Activated T-helper 2 cell treated with anti-CD3 and anti-CD28 coated beads, Interferon-gamma antibody, Interleukin-2, Interleukin-4, amounts not matched to agents 10 μg/mL and 5 μg/mL and 100 μg/mL, durations not matched to agents 14 hours and 24 hours and 36 hours (primary cell): ENCODE data around the gene PRKD2. TPM values are rescaled to one million over a fixed set of nuclear protein-coding genes. Genes with fewer than 3 reads are reported as not detected.

Experiments
- DNase-seq: peaks from one replicate; pipeline ENCODE4 v3.0.0; 2021; ENCODE audit warnings: low spot score
- H3K27ac Mint-ChIP-seq: one replicate; pipeline ENCODE4 v1.8.0; 2021; ENCODE audit warnings: mixed read lengths
- H3K27me3 Mint-ChIP-seq: one replicate; pipeline ENCODE4 v1.8.0; 2021; ENCODE audit warnings: low read depth, mixed read lengths
- H3K36me3 Mint-ChIP-seq: one replicate; pipeline ENCODE4 v1.8.0; 2021; ENCODE audit warnings: low read depth, mixed read lengths
- H3K4me1 Mint-ChIP-seq: one replicate; pipeline ENCODE4 v1.8.0; 2021; ENCODE audit warnings: low read depth, mixed read lengths
- H3K4me3 Mint-ChIP-seq: one replicate; pipeline ENCODE4 v1.8.0; 2021; ENCODE audit warnings: low read depth, mild to moderate bottlenecking, moderate library complexity, mixed read lengths
- H3K9me3 Mint-ChIP-seq: one replicate; pipeline ENCODE4 v1.8.0; 2021; ENCODE audit warnings: mixed read lengths
- intact Hi-C: fragments of 100-400 bp; cut with micrococcal nuclease; formaldehyde crosslinking; loops from one replicate; pipeline ENCODE4 v1.15.1; 2023
- total RNA-seq: library from RNA; stranded (reverse); gene quantifications from 2 replicates; pipeline ENCODE4 v1.2.3, GENCODE V29; 2022

Gene PRKD2
- total RNA-seq, 1 donor from 2014 or later: 77.9 TPM

DNA sequence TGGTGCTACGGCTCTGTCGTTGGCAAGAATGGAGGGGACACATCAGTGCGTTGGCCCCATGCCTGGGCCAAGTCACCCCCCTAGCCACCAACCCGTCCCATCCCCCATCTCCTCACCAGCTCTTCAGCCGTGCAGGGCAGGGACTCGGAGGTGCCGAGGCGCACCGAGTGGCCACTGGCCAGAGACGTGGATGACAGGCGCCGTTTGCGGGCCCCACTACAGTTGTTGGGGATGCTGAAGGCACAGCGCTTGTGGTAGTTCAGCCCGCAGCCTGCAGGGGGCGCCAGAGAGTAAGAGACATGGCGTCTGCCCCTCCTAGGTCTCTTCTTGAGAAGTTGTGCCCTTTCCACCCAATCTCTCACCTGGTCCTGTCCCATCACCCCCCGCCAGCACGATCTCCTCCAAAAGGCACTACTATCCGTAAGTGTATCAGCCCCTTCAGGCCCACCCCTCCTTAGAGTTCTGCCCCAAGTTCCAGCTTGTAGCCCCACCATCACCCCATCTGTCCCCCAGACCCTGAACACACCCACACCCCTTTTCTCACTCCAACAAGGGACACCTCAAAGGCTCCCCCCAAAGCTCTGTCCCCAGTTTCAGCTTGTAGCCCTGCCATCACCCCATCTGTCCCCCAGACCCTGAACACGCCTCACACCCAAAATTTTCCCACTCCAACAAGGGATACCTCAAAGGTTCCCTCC is 12.4 kb downstream of the PRKD2 start:
- Mint-ChIP-seq H3K27me3 (no peaks in the 10 kb centered on the region), H3K4me3 (no peak overlapping the region), H3K9me3 (no peaks in the 10 kb centered on the region), H3K27ac (peak overlapping the region; percentile 53), H3K4me1 (peaks cover 6% of the 10 kb centered on the region), H3K36me3 (peaks cover 71% of the 10 kb centered on the region)
- intact Hi-C loops: loop anchor here (1.0 kb wide), 1 partner anchor 24 kb away; no protein-coding TSS in a partner anchor
- DNase-seq: peak; percentile 77

DNA sequence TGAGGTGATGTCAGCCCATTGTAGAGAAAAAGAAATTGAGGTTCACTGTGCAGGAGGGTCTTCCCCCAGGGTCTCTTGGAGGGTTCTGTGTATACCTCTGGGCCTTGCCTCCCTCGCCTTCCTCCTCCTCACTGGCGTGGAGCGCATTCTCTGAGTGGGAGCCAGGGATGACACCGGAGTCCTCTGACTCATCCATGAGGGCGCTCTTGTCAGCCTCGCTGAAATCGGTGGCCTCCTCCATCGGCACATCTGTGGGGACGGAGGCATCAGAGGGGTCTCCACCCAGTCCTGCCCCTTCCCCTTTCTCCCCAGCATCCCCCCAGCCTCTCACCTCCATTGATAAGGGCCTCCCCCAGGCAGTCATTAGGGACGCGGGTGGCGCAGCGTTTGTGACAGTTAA is 16.2 kb downstream of the PRKD2 start:
- no peak overlapping the region for H3K4me3 Mint-ChIP-seq
- peaks cover 84% of the 10 kb centered on the region for H3K36me3 Mint-ChIP-seq
- no peaks in the 10 kb centered on the region for H3K27me3 Mint-ChIP-seq
- peaks cover 6% of the 10 kb centered on the region for H3K4me1 Mint-ChIP-seq
- H3K9me3 Mint-ChIP-seq: no peaks in the 10 kb centered on the region
- no peak overlapping the region for H3K27ac Mint-ChIP-seq
- intact Hi-C loops: no loop called here
- DNase-seq: no peak

DNA sequence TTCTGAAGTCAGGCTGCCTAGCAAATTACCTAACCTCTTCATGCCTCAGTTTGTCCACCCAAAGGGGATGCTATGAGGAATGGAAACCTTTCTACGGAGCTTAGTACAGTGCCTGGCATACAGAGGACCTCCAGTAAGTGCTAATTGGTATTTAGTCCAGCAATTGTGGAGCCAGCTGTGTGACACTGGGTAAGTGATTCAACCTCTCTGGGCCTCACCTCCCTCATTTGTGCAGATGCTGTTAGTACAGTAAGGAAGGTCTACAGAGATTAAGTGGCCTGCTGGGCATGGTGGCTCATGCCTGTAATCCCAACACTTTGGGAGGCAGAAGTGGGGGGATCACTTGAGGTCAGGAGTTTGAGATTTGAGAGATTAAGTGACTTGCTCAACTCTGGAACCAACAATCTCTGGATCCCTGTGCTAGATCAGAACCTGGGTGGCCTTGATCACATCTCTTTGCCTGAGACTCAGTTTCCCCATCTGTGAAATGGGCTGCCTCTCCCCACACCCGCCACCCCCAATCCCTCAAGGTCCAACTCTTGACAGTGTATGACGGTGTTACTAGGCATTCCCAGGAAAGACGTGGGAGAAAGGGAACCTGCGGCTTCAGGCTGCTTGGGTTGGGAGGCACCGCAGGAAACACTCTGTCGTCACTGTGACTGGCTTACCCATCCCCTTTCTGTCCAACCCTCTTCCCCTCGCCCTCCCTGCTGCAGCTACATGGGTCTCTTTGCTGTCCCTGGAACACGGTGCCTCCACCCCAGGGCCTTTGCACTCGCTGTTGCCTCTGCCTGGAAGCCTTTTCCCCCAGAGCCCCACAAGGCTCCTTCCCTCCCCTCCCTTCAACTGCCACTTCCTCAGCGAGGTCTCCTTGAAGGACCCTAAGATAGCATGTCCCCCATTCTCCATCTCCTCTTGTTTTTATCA is 18.3 kb downstream of the PRKD2 start:
- H3K4me3 Mint-ChIP-seq: no peak overlapping the region
- intact Hi-C loops: no loop called here
- no peaks in the 10 kb centered on the region for H3K27me3 Mint-ChIP-seq
- no peak overlapping the region for H3K27ac Mint-ChIP-seq
- peaks cover 85% of the 10 kb centered on the region for H3K36me3 Mint-ChIP-seq
- no peak for DNase-seq
- no peaks in the 10 kb centered on the region for H3K4me1 Mint-ChIP-seq
- no peaks in the 10 kb centered on the region for H3K9me3 Mint-ChIP-seq

DNA sequence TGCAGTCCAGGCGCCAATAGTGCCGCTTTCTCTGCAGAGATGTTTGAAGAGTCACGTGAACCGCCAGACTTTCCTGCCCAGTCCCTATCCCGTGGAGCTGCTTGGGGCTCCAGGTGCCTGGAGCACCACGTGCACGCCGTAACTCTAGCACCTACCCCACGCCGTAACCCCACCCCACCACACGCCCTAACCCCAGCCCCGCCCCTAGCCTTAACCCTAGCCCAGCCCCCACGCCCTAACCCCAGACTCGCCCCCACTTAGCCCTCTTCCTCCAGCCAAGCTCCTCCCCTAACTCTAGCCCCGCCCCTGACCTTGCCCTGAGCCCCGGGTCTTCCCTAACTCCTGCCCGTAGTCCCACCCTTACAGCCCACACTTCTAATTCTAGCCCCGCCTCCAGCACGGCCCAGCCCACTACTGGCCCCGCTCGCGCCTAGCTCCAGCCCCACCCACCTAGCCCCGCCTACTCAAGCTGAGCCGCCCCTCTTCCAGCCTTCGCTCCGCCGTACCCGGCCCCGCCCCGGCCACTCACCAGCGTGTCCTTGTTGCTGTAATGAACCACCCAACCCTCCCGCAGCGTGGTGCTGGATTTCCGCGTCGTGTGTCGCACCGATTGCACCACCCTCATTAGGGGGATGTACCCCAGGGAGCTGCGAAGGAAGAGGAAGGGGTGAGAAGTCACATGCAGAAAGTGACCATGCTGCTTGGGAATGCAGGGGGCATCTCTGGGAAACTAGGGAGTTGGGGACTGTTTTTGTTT is 19.5 kb downstream of the PRKD2 start:
- Mint-ChIP-seq H3K27me3 (no peaks in the 10 kb centered on the region), H3K36me3 (peaks cover 88% of the 10 kb centered on the region), H3K9me3 (no peaks in the 10 kb centered on the region), H3K4me1 (no peaks in the 10 kb centered on the region), H3K4me3 (no peak overlapping the region), H3K27ac (no peak overlapping the region)
- intact Hi-C loops: no loop called here
- DNase-seq: no peak

DNA sequence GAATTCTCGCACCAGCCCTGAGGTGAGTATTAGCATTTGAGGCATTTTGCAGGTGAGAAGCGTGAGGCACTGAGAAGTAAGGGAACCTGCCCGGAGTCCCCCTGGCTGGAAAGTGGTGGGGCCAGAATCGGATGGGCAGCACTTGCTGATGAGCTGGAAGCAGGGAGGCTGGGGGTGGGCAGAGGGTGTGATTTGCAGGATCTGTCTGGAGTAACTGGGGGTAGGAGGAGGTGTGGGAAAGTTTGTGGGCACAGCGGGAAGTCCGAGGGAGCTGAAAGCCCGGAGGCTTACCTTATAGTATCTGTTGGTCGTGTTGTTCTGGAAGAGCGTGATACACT is 20.1 kb downstream of the PRKD2 start:
- no peak overlapping the region for H3K27ac Mint-ChIP-seq
- H3K9me3 Mint-ChIP-seq: no peaks in the 10 kb centered on the region
- no peak overlapping the region for H3K4me3 Mint-ChIP-seq
- DNase-seq: no peak
- H3K27me3 Mint-ChIP-seq: no peaks in the 10 kb centered on the region
- intact Hi-C loops: no loop called here
- H3K36me3 Mint-ChIP-seq: peaks cover 90% of the 10 kb centered on the region
- no peaks in the 10 kb centered on the region for H3K4me1 Mint-ChIP-seq

DNA sequence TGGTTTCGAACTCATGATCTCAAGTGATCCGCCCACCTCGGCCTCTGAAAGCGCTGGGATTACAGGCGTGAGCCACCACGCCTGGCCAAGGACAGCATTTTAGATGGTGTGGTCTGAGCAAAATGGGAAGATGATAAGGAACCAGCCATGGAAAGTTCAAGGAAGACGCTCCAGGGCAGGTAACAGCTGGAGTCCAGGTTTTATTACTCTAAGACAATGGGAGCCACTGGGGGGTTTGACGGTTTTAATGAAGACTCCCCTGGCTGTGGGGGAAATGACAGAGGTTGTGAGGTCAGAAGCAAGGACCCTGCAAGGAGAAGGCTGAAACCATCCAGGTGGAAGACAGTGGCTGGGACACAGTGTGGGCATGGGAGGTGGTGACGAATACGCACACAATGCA is 20.9 kb downstream of the PRKD2 start:
- H3K4me1 Mint-ChIP-seq: no peaks in the 10 kb centered on the region
- H3K9me3 Mint-ChIP-seq: no peaks in the 10 kb centered on the region
- H3K36me3 Mint-ChIP-seq: peaks cover 91% of the 10 kb centered on the region
- H3K27ac Mint-ChIP-seq: no peak overlapping the region
- no peak for DNase-seq
- intact Hi-C loops: no loop called here
- H3K4me3 Mint-ChIP-seq: no peak overlapping the region
- no peaks in the 10 kb centered on the region for H3K27me3 Mint-ChIP-seq

DNA sequence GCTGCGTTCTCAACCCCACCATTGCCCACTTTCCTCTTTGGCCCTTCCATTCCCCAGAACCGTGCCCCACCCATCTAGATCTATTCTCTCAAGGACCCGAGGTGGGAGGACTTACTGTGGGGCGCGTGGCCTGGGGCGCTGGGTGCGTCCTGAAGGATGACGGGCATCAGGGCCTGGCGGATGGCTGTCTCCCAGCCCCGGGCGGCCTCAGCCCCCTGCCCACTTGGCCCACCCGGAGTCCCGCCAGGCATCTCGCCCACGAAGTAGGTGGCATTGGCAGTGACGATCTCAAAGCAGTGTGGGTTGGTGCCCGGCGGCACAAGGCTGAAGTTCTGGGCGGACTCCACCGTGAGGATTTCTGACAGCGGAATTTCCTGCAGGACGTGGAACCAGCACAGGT is 23.2 kb downstream of the PRKD2 start:
- no peaks in the 10 kb centered on the region for H3K9me3 Mint-ChIP-seq

DNA sequence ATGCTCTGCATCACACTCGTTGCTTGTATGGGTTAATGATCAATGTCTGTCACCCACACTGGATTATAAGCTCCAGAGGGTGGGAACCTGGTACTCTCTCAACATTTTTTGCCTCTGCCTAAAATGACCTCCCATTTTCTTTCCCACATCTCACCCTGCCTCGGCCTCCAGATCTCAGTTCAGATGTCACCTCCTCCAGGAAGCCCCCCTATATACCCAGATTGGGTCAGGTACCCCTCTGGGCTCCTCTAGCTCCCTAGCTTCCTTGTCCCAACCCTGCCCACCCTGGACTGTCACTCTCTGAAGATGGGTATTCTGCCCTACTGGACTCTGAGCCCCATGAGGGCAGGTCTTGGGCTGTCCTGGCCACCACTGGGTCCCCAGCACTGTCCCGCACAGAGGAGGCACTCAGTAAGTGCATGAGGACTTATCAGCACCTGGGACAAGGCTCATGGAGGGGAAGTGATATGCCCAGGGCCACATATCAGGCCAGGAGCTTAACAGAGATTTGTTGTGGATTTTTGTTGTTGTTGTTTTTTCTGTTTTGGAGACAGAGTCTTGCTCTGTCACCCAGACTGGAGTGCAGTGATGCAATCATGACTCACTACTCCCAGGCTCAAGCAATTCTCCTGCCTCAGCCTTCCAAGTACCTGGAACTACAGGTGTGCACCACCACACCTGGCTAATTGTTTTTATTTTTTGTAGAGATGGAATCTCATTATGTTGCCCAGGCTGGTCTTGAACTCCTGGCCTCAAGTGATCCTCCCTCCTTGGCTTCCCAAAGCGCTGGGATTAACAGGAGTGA is 23.8 kb downstream of the PRKD2 start:
- intact Hi-C loops: no loop called here
- no peaks in the 10 kb centered on the region for H3K9me3 Mint-ChIP-seq
- no peak overlapping the region for H3K27ac Mint-ChIP-seq
- DNase-seq: no peak
- H3K36me3 Mint-ChIP-seq: peaks cover 88% of the 10 kb centered on the region
- H3K4me3 Mint-ChIP-seq: no peak overlapping the region
- H3K4me1 Mint-ChIP-seq: no peaks in the 10 kb centered on the region
- H3K27me3 Mint-ChIP-seq: no peaks in the 10 kb centered on the region

More for the DNA sequence above, 23.2 kb downstream of the PRKD2 start:
- H3K4me1 Mint-ChIP-seq: no peaks in the 10 kb centered on the region
- intact Hi-C loops: no loop called here
- no peak overlapping the region for H3K4me3 Mint-ChIP-seq
- no peak for DNase-seq
- H3K27me3 Mint-ChIP-seq: no peaks in the 10 kb centered on the region
- no peak overlapping the region for H3K27ac Mint-ChIP-seq
- H3K36me3 Mint-ChIP-seq: peaks cover 91% of the 10 kb centered on the region

DNA sequence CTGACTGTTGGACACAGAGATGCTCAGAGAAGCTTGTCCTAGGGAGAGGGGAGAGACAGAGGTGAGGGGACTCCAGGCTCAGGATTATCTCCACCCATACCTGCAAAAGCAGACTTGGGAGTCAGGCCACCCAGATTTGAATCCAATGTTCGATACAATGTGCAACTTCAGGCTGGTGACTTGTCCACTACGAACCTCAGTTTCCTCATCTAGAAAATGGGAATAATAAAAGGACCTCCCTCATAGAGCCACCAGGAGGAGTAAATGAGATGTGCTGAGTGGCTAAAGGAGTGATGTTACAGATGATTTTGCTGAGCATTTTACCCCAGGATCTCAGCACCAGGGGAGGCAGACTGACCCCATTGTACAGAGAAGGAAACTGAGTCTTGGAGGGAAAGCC is 25.0 kb downstream of the PRKD2 start:
- no peaks in the 10 kb centered on the region for H3K9me3 Mint-ChIP-seq
- H3K4me1 Mint-ChIP-seq: no peaks in the 10 kb centered on the region
- H3K27me3 Mint-ChIP-seq: no peaks in the 10 kb centered on the region
- peaks cover 88% of the 10 kb centered on the region for H3K36me3 Mint-ChIP-seq
- no peak for DNase-seq
- H3K27ac Mint-ChIP-seq: no peak overlapping the region
- intact Hi-C loops: no loop called here
- H3K4me3 Mint-ChIP-seq: no peak overlapping the region

DNA sequence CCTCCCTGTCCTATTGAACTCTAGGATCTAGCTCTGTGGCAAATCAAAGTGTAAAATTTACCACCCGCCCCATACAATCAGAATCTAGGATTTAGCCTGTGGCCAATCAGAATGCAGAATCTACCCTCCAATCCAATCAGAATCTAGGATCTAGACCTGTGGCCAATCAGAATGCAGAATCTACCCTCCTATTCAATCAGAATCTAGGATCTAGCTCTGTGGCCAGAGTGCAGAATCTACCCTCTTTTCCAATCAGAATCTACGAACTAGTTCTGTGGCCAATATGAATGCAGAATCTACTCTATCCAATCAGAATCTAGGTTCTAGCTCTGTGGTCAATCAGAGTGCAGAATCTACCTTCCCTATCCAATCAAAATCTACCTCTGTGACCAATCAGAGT is 25.8 kb downstream of the PRKD2 start:
- intact Hi-C loops: no loop called here
- DNase-seq: no peak
- Mint-ChIP-seq H3K27ac (no peak overlapping the region), H3K4me1 (no peaks in the 10 kb centered on the region), H3K9me3 (no peaks in the 10 kb centered on the region), H3K36me3 (peaks cover 80% of the 10 kb centered on the region), H3K27me3 (no peaks in the 10 kb centered on the region), H3K4me3 (no peak overlapping the region)

DNA sequence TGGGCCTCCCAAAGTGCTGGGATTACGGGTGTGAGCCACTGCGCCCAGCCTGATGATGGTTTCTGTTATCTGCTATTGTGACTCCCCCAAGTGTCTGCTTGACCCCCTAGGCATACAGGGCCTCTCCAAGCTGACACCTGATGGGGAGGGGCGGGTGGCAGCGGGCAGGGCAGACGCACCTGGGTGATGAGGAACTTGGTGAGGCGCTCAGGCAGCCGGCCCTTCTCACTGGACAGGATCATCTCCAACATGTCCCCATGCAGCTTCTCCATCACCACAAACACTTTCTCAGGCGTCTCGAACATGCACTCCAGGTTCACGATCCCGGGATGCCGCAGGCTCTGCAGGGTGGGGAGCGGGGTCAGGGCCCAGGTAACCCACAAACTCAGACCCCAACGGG is 27.6 kb downstream of the PRKD2 start:
- no peaks in the 10 kb centered on the region for H3K4me1 Mint-ChIP-seq
- DNase-seq: no peak
- no peak overlapping the region for H3K27ac Mint-ChIP-seq
- H3K36me3 Mint-ChIP-seq: peaks cover 80% of the 10 kb centered on the region
- H3K27me3 Mint-ChIP-seq: no peaks in the 10 kb centered on the region
- intact Hi-C loops: no loop called here
- H3K9me3 Mint-ChIP-seq: no peaks in the 10 kb centered on the region
- H3K4me3 Mint-ChIP-seq: no peak overlapping the region

DNA sequence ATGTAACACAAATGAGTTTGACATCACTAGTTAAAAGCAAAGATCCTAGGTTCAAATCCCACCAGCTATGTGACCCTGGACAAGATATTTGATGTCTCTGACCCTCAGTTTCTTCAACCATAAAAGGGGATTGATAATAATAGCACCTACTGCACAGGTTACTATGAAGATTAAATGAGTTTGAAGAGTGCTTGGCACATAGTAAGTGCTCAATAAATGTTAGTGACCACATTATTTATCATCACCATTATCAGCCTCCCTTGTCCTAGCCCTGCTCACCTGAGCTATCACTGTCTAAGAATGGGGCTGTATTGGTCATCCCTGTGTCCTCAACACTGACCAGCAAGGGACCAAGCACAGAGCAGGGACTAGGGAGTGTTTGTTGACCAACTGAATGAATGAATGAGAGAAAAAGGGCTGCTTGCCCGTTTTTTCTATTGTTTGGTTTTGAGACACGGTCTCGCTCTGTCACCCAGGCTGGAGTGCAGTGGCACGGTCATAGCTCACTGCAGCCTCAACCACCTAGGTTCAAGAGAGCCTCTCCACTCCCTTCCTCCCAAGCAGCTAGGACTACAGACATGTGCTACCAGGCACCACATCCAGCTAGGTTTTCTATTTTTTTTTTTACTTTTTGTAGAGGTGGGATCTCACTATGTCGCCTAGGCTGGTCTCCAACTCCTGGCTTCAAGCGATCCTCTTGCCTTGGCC is 29.3 kb downstream of the PRKD2 start:
- Mint-ChIP-seq H3K4me3 (no peak overlapping the region), H3K9me3 (no peaks in the 10 kb centered on the region), H3K4me1 (no peaks in the 10 kb centered on the region), H3K27ac (no peak overlapping the region), H3K27me3 (no peaks in the 10 kb centered on the region), H3K36me3 (peaks cover 74% of the 10 kb centered on the region)
- DNase-seq: no peak
- intact Hi-C loops: no loop called here
